Breast epithelium (tissue), 3 donors: ENCODE data around the gene COL9A1.

Experiments
- POLR2AphosphoS5 ChIP-seq, 3 donors: sonication (generic); formaldehyde crosslinking; IDR thresholded peaks; one replicate each; pipeline ENCODE4 v1.6.1; 2017; ENCODE audit warnings: antibody characterized with exemption in 3 of 3
- TF ChIP-seq, protein P1 (sequence below), 3 donors: fragments of 450-650 bp; IDR thresholded peaks; one replicate each; pipeline ENCODE4 v1.5.1; 2016 to 2017; ENCODE audit warnings: antibody characterized with exemption in 3 of 3, mild to moderate bottlenecking in 3 of 3, moderate library complexity in 3 of 3

DNA sequence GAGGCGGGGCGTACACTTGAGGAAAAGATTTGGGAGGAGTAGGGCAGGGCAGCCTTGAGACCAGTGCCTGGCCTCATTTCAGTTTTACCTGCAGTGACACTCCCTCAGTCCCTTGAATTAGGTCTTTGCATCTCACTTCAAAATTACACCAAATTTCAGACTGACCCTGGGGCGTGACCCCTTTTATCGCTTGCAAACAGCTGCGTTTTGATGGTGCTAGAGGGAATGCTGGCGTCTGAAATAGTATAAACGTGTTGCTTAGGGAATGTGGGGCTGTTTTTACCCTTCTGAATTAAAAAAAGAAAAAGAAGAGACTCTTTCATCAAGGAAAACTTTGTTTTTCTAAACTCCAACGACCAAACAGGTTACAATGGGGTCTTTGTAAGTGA, 21.0 kb downstream of the COL9A1 start:
- TF ChIP-seq, protein P1, sequence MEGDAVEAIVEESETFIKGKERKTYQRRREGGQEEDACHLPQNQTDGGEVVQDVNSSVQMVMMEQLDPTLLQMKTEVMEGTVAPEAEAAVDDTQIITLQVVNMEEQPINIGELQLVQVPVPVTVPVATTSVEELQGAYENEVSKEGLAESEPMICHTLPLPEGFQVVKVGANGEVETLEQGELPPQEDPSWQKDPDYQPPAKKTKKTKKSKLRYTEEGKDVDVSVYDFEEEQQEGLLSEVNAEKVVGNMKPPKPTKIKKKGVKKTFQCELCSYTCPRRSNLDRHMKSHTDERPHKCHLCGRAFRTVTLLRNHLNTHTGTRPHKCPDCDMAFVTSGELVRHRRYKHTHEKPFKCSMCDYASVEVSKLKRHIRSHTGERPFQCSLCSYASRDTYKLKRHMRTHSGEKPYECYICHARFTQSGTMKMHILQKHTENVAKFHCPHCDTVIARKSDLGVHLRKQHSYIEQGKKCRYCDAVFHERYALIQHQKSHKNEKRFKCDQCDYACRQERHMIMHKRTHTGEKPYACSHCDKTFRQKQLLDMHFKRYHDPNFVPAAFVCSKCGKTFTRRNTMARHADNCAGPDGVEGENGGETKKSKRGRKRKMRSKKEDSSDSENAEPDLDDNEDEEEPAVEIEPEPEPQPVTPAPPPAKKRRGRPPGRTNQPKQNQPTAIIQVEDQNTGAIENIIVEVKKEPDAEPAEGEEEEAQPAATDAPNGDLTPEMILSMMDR (IDR thresholded peaks at IDR 0.05), result no peak
- TF ChIP-seq POLR2AphosphoS5 (IDR thresholded peaks at IDR 0.05), result no peak
